ENCODE results near the gene PCNX2. TPM values are rescaled to one million over a fixed set of nuclear protein-coding genes. Genes with fewer than 3 reads are reported as not detected.

The PCNX2 gene
- total RNA-seq, 1 experiment from 2014 or later: 18.6 TPM

GRCh38 chr1:233238884-233239431 is 56.6 kb downstream of the PCNX2 start:
- intact Hi-C loops (cut with micrococcal nuclease; ENCODE audit: unreplicated experiment): no loop called here
- H3K9me3 ChIP-seq (ENCODE audit: insufficient read depth, low read depth): no peaks in the 10 kb centered on the region
- no peak overlapping the region for H3K27ac ChIP-seq
- no peaks in the 10 kb centered on the region for H3F3A ChIP-seq (ENCODE audit: insufficient read depth, low read depth)
- H3K4me3 ChIP-seq: no peak overlapping the region
- H3K36me3 ChIP-seq (ENCODE audit: low read depth): 0 out of 2 replicates have a peak, but pooled peaks cover 5% of the 10 kb centered on the region
- H4K20me1 ChIP-seq (ENCODE audit: insufficient read depth): no peaks in the 10 kb centered on the region; the same call in 1 of the 2 replicates
- no TSS peak for BruUV-seq (replicated peaks)
- H2AFZ ChIP-seq: no peak overlapping the region
- no peaks in the 10 kb centered on the region for H3K9me2 ChIP-seq (ENCODE audit: insufficient read depth)
- no peak overlapping the region for H3K4me2 ChIP-seq
- no peaks in the 10 kb centered on the region for H3K27me3 ChIP-seq (ENCODE audit: insufficient read depth, low read depth)
- no peak for DNase-seq
- no peaks in the 10 kb centered on the region for H3K4me1 ChIP-seq (replicated peaks; ENCODE audit: insufficient read depth)
- POLR2A ChIA-PET (ENCODE audit: unreplicated experiment): no interaction called here
- CTCF ChIA-PET: no interaction called here
- no peaks in the 10 kb centered on the region for H3K79me2 ChIP-seq (ENCODE audit: low read depth)
- TF ChIP-seq EZH2 (IDR thresholded peaks at IDR 0.05; ENCODE audit: low read depth): no peak
- TF ChIP-seq CTCF (conservative IDR thresholded peaks at IDR 0.05): no peak

- no peak overlapping the region for H3K27ac ChIP-seq
- no peaks in the 10 kb centered on the region for H3K27me3 ChIP-seq (ENCODE audit: insufficient read depth, low read depth)
- H3F3A ChIP-seq (ENCODE audit: insufficient read depth, low read depth): no peaks in the 10 kb centered on the region
- BruUV-seq (replicated peaks): no TSS peak
- intact Hi-C loops (cut with micrococcal nuclease; ENCODE audit: unreplicated experiment): no loop called here
- H3K4me2 ChIP-seq: no peak overlapping the region
- H4K20me1 ChIP-seq (ENCODE audit: insufficient read depth): no peaks in the 10 kb centered on the region; the same call in 1 of the 2 replicates
- TF ChIP-seq EZH2 (IDR thresholded peaks at IDR 0.05; ENCODE audit: low read depth) (no peak), CTCF (conservative IDR thresholded peaks at IDR 0.05) (no peak)
- no peaks in the 10 kb centered on the region for H3K9me3 ChIP-seq (ENCODE audit: insufficient read depth, low read depth)
- no peaks in the 10 kb centered on the region for H3K79me2 ChIP-seq (ENCODE audit: low read depth)
- no peak overlapping the region for H2AFZ ChIP-seq
- no peaks in the 10 kb centered on the region for H3K9me2 ChIP-seq (ENCODE audit: insufficient read depth)
- no peaks in the 10 kb centered on the region for H3K4me1 ChIP-seq (replicated peaks; ENCODE audit: insufficient read depth)
- no peak for DNase-seq
- POLR2A ChIA-PET (ENCODE audit: unreplicated experiment): no interaction called here
- no peak overlapping the region for H3K4me3 ChIP-seq
- H3K36me3 ChIP-seq (ENCODE audit: low read depth): 0 out of 2 replicates have a peak, but pooled peaks cover 5% of the 10 kb centered on the region
- CTCF ChIA-PET: no interaction called here
Observed at GRCh38 chr1:233237647-233238046, 57.9 kb downstream of the PCNX2 start.

- no peaks in the 10 kb centered on the region for H3K9me3 ChIP-seq (ENCODE audit: insufficient read depth, low read depth)
- no peaks in the 10 kb centered on the region for H3K36me3 ChIP-seq (ENCODE audit: low read depth)
- H3K9me2 ChIP-seq (ENCODE audit: insufficient read depth): no peaks in the 10 kb centered on the region
- no peaks in the 10 kb centered on the region for H3K79me2 ChIP-seq (ENCODE audit: low read depth)
- H3K4me1 ChIP-seq (replicated peaks; ENCODE audit: insufficient read depth): no peaks in the 10 kb centered on the region
- POLR2A ChIA-PET (ENCODE audit: unreplicated experiment): no interaction called here
- no TSS peak for BruUV-seq (replicated peaks)
- no peak overlapping the region for H3K4me3 ChIP-seq
- H4K20me1 ChIP-seq (ENCODE audit: insufficient read depth): no peaks in the 10 kb centered on the region
- CTCF ChIA-PET: no interaction called here
- no peak overlapping the region for H3K4me2 ChIP-seq
- no peak overlapping the region for H3K27ac ChIP-seq
- no peak for DNase-seq
- H3K27me3 ChIP-seq (ENCODE audit: insufficient read depth, low read depth): no peaks in the 10 kb centered on the region
- H2AFZ ChIP-seq: no peak overlapping the region
- no peaks in the 10 kb centered on the region for H3F3A ChIP-seq (ENCODE audit: insufficient read depth, low read depth)
- intact Hi-C loops (cut with micrococcal nuclease; ENCODE audit: unreplicated experiment): no loop called here
- TF ChIP-seq EZH2 (IDR thresholded peaks at IDR 0.05; ENCODE audit: low read depth) (no peak), CTCF (conservative IDR thresholded peaks at IDR 0.05) (no peak)
Observed at GRCh38 chr1:233233508-233234040, 62.0 kb downstream of the PCNX2 start.

All from PC-9 (cell line).